ENCODE data around the gene SEC14L2.
"Not testable (repeated sequence)": the region's sequence is repeated elsewhere in the genome, so short reads cannot be mapped to it uniquely, and the experiment has no call there.

The SEC14L2 gene

GRCh38 chr22:30457981-30458380 lies 61.2 kb downstream of the SEC14L2 start:
- Histone ChIP-seq H3K27me3 (replicated peaks) (no peaks in the 10 kb centered on the region), H3K36me3 (replicated peaks) (no peaks in the 10 kb centered on the region), H3K27ac (no peak overlapping the region), H3K4me3 (ENCODE audit: low read depth, low read length) (no peak overlapping the region)
- TF ChIP-seq, protein P1, sequence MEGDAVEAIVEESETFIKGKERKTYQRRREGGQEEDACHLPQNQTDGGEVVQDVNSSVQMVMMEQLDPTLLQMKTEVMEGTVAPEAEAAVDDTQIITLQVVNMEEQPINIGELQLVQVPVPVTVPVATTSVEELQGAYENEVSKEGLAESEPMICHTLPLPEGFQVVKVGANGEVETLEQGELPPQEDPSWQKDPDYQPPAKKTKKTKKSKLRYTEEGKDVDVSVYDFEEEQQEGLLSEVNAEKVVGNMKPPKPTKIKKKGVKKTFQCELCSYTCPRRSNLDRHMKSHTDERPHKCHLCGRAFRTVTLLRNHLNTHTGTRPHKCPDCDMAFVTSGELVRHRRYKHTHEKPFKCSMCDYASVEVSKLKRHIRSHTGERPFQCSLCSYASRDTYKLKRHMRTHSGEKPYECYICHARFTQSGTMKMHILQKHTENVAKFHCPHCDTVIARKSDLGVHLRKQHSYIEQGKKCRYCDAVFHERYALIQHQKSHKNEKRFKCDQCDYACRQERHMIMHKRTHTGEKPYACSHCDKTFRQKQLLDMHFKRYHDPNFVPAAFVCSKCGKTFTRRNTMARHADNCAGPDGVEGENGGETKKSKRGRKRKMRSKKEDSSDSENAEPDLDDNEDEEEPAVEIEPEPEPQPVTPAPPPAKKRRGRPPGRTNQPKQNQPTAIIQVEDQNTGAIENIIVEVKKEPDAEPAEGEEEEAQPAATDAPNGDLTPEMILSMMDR (IDR thresholded peaks at IDR 0.05; ENCODE audit: low read depth, low read length, missing control alignments) = no peak
- peak; percentile 16 for DNase-seq
- in situ Hi-C loops (cut with HindIII; ENCODE audit: low pct_ligation_motif_present, low sequenced_read_pairs) = no loop called here

DNA sequence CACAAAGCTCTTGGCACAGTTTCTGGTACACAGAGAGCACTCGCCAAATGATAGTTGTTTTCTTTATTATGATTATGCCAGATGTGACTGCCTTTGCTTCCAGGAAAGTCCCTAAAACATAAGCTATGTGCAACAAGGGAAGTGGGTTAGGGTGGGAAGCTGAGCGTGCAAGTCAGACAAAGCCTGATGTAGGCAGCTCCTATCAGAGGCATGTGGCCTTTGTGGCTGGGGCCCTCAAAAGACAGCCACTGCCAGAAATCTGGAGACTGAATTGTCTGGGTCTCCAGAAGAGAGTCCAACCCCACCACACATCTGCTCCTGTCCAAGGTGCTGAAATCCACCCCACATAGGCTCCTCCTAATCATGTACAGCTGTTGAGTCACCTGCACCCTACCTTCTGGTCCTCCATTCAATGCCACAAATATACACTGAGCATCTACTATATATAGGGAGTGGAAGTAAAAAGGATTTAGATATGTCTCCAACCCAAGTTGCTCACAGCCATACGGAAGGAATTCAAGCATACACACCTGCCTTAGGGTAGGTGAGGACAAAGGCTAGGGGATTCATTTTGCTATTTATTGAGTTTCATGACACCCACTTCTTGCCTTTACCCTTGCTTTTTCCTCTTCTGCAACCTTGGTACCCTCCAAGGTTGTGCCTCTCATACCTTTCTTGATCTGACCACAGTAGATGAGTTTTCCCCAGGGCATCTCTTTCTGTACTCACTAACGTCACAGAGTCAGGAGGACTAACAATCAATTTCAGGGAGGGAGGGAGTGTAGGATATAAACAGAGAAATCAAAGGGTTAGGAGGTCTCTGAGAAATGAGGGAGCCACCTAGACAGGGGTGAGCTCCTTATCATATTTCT lies 62.6 kb downstream of the SEC14L2 start:
- H3K4me3 ChIP-seq (ENCODE audit: low read depth, low read length) = no peak overlapping the region
- TF ChIP-seq, protein P1 (IDR thresholded peaks at IDR 0.05; ENCODE audit: low read depth, low read length, missing control alignments) = no peak
- no peak overlapping the region for H3K27ac ChIP-seq
- in situ Hi-C loops (cut with HindIII; ENCODE audit: low pct_ligation_motif_present, low sequenced_read_pairs) = no loop called here
- DNase-seq = no peak
- H3K27me3 ChIP-seq (replicated peaks) = no peaks in the 10 kb centered on the region
- H3K36me3 ChIP-seq (replicated peaks) = no peaks in the 10 kb centered on the region

GRCh38 chr22:30460147-30460546 lies 63.3 kb downstream of the SEC14L2 start:
- no peak for DNase-seq
- no peak overlapping the region for H3K4me3 ChIP-seq (ENCODE audit: low read depth, low read length)
- in situ Hi-C loops (cut with HindIII; ENCODE audit: low pct_ligation_motif_present, low sequenced_read_pairs) = no loop called here
- H3K27me3 ChIP-seq (replicated peaks) = peaks cover 1% of the 10 kb centered on the region
- TF ChIP-seq, protein P1 (IDR thresholded peaks at IDR 0.05; ENCODE audit: low read depth, low read length, missing control alignments) = no peak
- no peak overlapping the region for H3K27ac ChIP-seq
- no peaks in the 10 kb centered on the region for H3K36me3 ChIP-seq (replicated peaks)

DNA sequence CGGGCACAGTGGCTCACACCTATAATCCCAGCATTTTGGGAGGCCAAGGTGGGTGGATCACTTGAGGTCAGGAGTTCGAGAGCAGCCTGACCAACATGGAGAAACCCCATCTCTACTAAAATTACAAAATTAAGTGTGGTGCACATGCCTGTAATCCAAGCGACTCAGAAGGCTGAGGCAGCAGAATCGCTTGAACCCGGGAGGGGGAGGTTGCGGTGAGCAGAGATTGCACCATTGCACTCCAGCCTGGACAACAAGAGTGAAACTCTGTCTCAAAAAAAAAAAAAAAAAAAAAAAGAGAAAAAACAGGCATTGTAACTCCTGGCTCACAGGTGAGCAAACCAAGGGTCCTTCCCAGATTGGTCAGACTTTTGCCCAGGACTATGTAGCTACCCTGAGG lies 63.7 kb downstream of the SEC14L2 start:
- DNase-seq; H3K36me3 ChIP-seq (replicated peaks); H3K27me3 ChIP-seq (replicated peaks); H3K4me3 ChIP-seq (ENCODE audit: low read depth, low read length); H3K27ac ChIP-seq; in situ Hi-C loops (cut with HindIII; ENCODE audit: low pct_ligation_motif_present, low sequenced_read_pairs): not testable (repeated sequence)

DNA sequence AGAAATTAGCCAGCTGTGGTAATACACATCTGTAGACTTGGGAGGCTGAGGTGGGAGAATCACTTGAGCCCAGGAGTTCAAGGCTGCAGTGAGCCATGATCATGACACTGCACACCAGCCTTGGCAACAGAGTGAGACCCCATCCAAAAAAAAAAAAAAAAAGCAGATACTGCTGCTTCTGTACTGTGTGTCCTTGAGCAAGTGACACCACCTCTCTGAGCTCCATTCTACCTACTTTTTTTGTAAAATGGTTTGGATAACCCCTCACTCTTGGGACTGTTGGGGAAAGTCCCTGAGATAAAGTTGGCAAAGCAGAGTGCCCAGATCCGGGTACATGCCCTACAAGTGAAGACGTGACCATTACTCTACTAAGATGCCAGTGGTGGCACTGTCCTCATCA lies 72.3 kb downstream of the SEC14L2 start:
- in situ Hi-C loops (cut with HindIII; ENCODE audit: low pct_ligation_motif_present, low sequenced_read_pairs) = no loop called here
- no peak overlapping the region for H3K27ac ChIP-seq
- peaks cover 1% of the 10 kb centered on the region for H3K27me3 ChIP-seq (replicated peaks)
- no peak overlapping the region for H3K4me3 ChIP-seq (ENCODE audit: low read depth, low read length)
- no peak for DNase-seq
- H3K36me3 ChIP-seq (replicated peaks) = no peaks in the 10 kb centered on the region
- TF ChIP-seq, protein P1 (IDR thresholded peaks at IDR 0.05; ENCODE audit: low read depth, low read length, missing control alignments) = no peak

- H3K36me3 ChIP-seq (replicated peaks) = no peaks in the 10 kb centered on the region
- in situ Hi-C loops (cut with HindIII; ENCODE audit: low pct_ligation_motif_present, low sequenced_read_pairs) = no loop called here
- TF ChIP-seq, protein P1 (IDR thresholded peaks at IDR 0.05; ENCODE audit: low read depth, low read length, missing control alignments) = no peak
- no peak overlapping the region for H3K27ac ChIP-seq
- H3K4me3 ChIP-seq (ENCODE audit: low read depth, low read length) = no peak overlapping the region
- DNase-seq = no peak
- no peaks in the 10 kb centered on the region for H3K27me3 ChIP-seq (replicated peaks)
These were observed 73.8 kb downstream of the SEC14L2 start for GRCh38 chr22:30470655-30471054.
